ENCODE measurements around the gene TMEM220.
A peak's percentile ranks its signal among the peaks of the same experiment; 100 is the strongest.
"Not testable (repeated sequence)": the region's sequence is repeated elsewhere in the genome, so short reads cannot be mapped to it uniquely, and the experiment has no call there.

TMEM220 gene

DNA sequence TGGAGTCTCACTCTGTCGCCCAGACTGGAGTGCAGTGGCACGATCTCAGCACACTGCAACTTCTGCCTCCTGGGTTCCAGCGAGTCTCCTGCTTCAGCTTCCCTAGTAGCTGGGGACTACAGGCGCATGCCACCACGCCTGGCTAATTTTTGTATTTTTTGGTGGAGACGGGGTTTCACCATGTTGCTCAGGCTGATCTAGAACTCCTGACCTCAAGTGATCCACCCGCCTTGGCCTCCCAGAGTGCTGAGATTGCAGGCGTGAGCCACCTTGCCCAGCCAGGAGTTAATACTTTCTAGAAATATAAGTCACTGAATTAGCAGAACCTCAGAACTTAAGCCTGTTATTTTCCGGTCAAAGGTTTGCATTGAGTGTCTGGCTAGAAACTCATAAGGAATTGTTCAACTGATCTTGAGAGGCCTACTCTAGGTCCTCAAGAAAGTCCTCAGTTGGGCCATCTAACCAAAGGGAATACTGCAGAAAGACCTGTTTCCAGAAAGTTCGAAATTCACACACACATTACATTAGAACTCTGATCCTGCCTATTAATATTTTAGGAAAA lies 1.4 kb downstream of the TMEM220 start:
- DNase-seq (ENCODE audit: low read depth, low spot score), result no peak

DNA sequence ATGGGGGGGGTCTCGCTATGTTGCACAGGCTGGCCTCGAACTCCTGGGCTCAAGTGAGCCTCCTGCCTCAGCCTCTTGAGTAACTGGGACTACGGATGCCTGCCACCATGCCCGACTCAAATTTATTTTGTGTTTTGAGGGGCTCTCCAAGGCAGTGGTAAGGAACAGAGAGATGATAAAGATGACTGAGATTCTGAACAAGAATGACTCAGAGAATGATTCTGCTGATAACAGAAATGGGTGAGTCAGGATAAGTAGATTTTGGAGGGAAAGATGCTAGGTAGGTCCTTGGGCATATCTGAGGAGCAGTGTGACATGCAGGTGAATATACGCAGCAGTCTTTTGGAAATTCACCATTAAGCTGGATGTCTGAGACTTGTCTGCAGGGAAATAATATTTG lies 2.6 kb downstream of the TMEM220 start:
- no peak for DNase-seq (ENCODE audit: low read depth, low spot score)

DNA sequence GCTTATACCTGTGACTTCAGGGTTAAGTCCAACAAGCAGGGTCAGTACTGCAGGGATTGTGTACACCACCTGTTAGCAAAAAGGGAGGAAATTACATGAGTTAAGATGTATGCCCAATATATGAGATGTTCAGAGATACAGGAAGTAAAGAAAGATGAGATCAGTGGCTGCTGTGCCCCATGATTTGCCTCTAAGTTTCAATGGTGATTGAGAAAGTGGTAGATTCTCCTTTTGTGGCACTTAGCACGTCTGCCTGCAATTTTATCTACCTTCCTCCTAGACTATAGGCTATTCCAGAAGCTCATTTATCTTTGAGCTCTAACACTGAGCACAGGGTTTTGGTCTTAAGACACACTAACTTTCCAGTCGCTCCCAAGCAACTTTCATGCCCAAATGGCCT lies 3.6 kb downstream of the TMEM220 start:
- DNase-seq (ENCODE audit: low read depth, low spot score), result no peak

DNA sequence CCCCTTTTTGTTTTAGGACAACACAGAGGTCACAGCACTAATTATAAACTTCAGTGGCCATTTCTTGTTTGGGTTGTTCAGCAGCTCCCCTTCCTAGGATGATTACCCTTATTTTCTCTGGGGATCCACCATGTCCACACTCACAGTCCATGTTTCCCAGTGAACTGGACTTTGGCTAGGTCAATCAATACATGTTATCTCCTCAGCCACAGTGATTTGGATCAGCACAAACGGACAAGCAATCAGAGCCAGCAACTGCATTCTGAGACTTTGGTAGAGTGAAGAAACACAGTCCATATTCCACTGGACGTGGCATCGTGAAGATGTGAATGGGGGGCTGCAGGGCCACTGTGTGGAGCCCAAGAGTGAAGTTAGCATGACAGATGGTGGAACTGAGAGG lies 4.6 kb downstream of the TMEM220 start:
- DNase-seq (ENCODE audit: low read depth, low spot score), result no peak

DNA sequence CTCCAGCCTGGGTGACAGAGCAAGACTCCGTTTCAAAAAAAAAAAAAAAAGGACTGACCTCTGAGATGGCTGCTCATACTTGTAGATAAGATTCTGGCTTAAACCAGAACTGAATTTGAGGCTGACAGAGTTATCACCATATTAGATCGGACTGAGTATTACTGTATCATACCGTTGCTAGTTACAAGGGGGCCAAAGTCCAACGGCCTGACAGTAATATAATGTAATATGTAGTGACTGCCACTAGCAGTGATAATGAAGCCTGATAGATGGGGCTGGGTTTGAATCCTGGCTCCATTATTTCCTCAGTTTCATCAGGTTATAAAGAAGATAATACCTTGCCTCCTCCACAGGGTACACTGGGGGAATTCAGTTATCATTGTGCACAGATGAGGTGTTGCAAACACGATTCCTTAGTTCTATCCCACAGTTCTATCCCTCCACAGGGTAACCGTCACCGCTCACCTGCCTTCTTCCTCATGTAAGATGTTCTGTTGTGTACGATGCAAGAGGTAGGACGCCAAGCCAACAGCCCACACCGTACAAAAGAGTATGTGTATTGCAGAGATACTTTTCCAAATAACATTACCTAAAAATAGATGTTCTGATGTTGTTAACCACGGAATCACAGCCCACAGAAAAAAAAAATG lies 5.2 kb downstream of the TMEM220 start:
- DNase-seq (ENCODE audit: low read depth, low spot score), result no peak

DNA sequence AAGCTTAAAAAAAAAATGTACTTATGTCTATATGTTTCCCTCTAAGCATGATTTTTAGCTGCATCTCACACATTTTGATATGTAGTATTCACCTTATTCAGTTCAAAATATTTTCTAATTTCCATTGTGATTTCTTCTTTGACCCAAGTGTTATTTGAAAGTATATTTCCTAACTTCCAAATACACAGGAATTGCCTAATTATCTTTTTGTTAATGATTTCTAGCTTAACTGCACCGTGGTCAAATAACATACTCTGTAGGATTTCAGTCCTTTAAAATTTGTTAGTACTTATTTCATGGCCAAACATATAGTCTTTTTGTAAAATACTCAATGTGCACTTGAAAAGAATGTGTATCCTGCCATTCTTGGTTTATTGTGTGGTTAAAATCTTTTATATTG lies 11.3 kb downstream of the TMEM220 start:
- DNase-seq (ENCODE audit: low read depth, low spot score), result no peak

DNA sequence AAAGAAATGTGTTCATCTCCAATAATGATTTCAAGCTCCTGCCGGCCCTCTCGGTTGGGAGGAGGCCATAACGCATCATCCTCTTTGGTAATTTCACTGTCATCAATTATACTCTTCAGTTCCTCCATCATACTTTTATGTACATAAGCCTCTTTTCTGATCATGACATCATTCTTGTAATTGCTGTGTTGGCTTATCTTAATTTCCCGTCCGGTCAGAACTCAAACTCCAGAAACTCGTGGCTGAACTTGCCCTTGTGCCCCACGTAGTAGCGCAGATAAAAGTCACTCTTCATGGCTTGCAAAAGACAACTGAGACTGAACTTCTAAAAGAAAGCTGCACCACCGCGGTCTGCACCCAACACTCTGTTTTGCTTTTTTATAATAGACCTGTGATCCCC lies 13.6 kb downstream of the TMEM220 start:
- DNase-seq (ENCODE audit: low read depth, low spot score), result no peak

DNA sequence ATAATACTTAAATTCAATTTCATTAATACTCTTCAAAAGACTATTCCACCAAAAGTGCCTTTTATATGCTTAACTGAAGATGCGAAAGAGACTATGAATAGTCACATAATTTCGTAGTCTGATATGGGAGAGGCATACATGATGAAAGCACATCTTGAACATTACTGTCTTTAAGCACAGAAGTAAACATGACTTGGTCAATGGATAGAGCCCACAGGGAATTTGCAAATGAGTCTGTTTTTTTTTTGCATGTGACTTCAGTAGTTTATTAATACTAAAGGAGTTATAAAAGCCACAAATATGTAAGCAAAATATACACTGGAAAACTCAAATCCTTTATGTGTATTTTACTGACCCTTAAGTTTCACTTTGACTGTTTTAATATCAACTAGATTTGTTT lies 16.5 kb downstream of the TMEM220 start:
- DNase-seq (ENCODE audit: low read depth, low spot score), result no peak

DNA sequence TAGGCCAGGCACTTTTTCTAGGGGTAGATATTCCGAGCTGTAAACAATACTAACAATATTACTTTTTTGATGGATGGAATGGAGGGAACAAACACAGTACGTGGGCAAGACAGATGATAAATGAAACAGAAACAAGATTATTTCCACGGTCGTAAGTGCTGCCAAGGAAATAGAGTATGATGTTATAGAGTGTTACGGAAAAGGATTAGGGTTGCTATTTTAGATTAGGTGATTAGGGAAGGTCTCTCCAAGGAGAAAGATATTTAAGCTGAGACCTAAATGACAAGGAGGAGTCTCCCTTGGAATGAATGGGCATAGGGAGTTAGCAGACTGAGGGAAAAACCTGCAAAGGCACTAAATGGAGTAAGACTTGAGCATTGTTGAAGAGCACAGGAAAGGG lies 24.1 kb downstream of the TMEM220 start:
- DNase-seq (ENCODE audit: low read depth, low spot score), result no peak

DNA sequence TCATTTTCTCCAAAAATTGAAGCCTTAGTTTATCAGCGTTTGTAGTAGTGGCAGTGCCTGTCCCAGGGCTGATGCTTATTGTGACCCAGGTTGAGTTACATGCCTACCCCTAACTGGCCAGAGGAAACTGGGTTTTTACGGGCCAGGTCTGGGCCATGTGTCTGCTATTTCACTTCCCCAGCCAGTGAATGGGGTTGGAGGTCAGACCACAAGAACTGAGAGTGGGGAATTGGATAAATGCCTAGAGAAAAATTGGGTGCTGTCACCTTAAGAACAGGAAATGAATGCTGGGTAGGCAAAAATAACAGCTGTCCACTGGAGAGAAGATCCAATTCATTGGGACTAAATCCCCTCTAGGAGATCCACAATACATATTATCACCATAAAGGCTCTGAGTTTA lies 27.2 kb downstream of the TMEM220 start:
- no peak for DNase-seq (ENCODE audit: low read depth, low spot score)

DNA sequence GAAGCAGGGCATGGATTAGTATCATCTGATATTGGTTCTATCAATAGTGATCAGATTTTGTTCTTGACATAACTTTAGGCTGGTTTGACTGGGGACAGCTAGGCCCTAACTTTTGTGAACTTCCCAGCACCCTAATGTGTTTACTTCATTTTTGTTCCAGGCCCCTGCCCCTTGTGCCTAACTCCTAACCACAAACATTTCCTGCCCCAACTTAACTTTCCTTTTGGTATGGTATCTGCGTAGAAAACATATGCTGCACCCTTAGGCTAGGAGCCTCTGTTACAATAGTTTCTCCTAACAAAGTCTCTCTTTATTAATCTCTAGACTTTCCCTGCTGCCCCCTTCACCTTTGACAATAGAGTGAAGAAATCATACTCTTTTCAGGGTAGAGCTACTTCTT lies 30.0 kb downstream of the TMEM220 start:
- no peak for DNase-seq (ENCODE audit: low read depth, low spot score)

DNA sequence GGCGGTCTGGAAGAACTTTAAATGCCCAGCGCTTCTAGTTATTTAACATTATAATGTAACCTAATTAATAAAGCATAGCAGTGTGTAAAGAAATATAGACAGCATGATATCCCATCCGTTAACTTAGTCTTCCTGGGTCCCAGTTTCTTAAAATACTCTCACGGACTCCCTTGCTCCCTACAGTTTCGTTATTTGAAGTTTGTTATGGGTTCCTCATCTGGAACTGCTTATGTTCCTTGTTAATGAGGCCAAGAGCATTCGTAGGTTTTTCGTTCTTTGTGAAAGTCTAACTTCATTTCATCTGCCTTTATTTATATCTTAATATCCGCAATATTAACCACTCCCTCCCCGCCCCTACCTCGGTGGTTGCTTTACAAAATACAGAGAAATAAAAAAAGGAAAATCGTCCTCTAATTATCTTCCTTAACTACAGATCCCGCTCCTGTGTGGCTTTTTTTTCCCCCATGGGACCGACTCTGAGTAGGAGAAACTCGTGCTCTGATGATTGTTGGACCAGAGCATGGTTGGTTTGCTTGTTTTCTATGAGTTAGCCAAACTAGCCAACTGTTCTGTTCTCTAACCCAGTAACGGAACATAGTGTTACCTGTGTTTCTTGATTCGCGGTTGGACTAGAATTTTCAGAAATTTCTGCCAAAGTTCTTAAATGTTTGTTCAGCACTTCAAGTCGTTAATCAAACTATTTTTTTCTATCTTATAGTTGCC lies 31.6 kb downstream of the TMEM220 start:
- no peak for DNase-seq (ENCODE audit: low read depth, low spot score)

DNA sequence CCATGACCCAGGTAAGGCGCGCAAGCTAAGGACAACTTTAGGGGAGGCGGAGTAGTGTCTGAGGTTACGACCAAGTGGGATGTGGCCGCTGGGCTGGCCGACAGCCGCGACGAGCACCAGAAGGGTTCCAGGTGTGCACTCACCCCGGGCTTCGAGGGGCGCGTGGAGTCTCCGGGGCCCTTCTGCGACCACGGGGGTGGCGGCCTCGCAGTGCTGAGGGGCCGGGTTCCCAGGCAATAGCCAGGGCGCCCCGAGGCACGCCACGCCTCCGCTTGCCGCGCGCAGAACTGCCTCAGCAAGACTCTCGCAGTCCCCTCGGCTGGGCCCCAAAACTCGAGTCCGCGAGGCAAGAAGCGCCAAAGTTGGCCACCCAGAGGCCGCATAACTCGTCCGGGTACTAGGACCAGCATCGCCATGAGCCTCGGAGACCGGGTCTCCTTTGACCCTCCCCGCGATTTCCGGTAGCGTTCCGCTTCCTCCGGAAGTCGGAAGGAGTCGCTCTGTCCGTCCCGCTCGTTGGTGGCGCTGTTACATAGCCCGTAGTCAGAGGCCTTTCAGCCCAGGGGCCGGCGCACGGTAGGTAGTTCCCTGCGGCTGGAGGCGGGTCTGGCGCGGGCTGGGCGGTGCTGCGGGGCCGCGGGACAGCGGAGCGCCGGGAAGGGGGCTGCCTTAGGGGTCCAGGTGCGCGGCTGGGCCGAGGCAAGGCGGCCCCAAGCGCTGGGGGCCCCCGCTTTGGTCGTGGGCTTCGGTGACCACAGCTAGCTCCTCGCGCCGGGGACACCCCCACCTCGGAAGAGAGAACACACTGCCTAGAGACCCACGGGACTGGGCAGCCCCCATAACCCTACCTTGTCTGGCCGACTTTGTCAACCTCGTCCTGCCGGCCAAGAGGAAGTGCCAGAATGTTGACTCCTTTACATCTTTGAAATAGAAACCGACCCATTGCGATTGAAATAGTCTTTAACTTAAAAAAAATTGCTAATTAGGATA lies 32.4 kb downstream of the TMEM220 start, which contains the start of the genes ADPRM and SCO1:
ADPRM (plus strand) TSS at position 503 of the 990 bp plus-strand sequence. CDS start 7,333 bp downstream, outside the sequence.
SCO1 (minus strand) TSS at position 442 of the 990 bp plus-strand sequence; CDS start at position 416, 26 bp downstream.
- peak; percentile 83 for DNase-seq (ENCODE audit: low read depth, low spot score)

DNA sequence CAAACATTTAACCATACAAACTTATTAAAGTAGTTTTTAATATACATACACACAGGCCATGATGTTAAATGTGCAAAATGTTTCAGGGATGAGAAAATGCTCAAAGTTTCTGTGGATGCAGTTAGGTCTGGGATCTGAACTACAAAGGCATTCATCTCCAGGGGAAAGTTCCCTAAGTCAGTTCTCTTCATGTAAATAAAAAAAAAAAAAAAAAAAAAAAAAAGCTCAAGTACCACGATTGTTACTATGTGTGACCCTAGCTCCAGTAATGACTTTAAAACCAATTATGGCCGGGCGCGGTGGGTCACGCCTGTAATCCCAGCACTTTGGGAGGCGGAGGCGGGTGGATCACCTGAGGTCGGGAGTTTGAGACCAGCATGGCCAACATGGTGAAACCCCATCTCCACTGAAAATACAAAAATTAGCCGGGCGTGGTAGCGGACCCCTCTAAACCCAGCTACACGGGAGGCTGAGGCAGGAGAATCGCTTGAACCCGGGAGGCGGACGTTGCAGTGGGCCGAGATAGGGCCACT lies 33.9 kb downstream of the TMEM220 start:
- not testable (repeated sequence) for DNase-seq (ENCODE audit: low read depth, low spot score)

DNA sequence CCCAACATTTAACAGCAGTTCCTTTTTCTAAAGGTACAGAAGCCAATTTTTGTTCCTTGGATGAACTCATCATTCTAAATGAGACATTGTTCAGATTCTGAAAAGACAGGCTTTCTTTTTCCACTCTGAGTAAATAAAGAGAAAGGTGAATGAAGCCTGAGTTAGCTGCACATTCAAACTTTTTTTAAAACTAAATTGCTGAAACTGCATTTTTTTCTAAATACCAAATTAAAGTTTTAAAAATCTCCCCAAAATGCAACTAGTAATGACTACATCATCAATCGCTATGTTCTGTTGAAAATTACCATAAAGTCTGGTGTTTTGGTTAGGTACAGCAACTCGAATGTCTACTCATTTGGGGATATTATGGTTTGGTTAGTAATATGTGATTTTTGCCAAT lies 42.3 kb downstream of the TMEM220 start:
- no peak for DNase-seq (ENCODE audit: low read depth, low spot score)

DNA sequence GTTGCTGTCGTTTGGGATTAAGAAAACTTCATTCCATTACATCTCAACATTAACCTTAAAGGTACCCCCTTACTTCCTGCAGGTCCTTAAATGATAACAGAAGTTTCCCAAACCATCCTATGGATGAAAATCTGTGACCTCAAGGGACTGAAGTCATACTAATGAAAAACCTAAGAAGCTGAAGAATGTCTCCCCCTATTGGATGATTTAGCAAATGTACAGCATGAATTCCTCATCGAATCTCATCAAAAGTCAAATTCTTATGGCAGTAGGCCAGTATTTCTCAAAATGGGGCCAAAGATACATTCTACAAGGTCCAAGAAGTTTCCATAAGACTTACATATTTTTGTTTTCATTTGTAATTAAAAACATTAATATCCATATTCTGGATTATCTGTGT lies 46.0 kb downstream of the TMEM220 start:
- no peak for DNase-seq (ENCODE audit: low read depth, low spot score)

DNA sequence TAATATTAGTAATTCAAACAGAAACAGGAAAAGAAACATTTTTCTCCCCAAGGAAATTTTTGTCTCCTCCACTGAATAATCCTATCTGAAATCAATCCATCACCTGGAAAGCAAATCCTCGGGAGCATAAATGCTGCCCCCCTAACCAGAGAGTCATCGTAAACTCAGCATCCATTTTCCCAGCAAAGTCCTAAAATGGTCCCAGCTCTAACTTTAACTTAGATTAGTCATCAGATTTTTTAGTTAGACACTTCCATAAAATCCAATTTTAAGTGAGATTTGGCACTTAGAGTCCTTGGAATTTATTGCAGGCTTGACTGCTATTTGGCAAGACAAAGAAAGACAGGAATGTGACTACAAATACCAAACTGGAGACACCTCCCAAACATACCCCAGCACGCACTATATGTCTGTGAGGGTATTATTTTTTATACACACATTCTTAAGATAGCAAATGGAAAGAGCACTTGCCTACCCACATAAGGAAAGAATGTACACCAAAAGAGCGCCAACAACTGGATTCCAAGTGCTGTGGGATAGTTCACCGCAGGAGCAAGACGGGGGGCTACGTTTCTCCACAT lies 47.9 kb downstream of the TMEM220 start:
- no peak for DNase-seq (ENCODE audit: low read depth, low spot score)

DNA sequence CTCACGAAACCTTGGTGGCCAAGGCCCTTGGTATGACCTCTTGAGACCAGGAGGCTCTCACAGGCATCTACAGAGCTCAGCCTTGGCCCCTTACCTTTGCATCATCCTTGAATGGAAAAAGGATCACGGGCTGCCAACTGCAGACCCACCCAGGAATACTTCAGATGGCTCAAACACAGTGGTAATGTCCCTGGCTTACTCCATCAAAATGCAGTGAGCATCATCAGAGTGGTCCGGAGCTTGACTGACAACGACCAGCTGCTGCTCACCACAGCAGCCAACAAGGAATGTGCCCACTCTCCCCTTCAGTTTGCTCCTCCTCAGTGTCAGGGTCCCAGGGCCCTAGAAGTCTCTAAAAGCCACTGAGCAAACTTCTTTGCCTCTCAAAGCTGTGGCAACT lies 55.1 kb downstream of the TMEM220 start:
- no peak for DNase-seq (ENCODE audit: low read depth, low spot score)

DNA sequence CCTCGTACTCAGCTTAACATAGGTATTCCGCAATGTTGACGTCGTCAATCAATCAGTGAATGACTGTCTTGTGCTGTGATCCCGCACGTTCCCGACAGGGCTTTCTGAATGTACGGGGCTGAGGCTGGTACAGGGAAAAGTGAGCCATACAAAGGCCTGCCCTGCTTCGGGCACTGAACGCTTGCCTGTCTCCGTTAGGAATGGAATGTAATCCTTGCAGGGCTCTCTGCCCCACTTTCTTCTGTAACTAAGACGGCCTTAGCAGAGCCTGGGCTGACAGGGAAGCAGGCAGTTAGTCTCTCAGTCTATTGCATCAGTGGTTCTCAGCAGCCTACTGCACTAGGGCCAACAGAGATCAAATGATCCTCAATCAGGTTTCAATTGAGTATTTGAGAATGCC lies 56.5 kb downstream of the TMEM220 start:
- no peak for DNase-seq (ENCODE audit: low read depth, low spot score)

DNA sequence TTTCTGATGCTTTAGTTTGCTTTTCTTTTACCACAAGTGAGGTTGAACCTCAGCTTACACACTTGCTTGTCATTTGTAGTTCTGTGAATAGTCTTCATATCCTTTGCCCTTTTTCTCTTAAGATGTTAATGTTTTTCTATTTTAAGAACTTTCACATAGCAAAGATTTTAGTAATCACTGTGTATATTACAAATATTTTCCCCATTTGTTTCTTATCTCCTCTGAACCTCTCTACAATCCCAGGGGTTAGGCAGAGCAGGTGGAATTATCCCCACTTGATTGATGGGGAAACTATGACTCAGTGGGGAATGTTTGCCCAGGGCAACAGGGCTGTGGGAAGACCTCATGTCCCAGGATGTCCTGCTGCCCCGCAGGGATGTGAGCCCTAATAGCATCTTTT lies 61.0 kb downstream of the TMEM220 start:
- no peak for DNase-seq (ENCODE audit: low read depth, low spot score)

DNA sequence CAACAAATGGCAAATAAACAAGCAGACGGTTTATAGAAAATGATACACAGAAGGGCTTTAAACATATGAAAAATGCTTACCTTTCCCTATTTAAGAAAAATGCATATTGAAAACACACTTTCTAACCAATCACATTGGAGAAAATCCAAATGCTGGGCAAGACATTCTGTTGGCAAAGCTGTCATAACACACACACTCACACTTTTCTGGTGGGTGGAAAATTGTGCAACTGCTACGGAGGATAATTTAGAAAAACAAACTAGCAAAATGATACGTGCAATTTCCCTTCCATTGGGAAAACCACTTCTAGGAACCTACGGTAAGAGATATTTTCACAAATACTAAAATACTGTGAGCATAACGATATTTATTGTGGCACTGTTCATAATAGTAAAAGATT lies 62.9 kb downstream of the TMEM220 start:
- DNase-seq (ENCODE audit: low read depth, low spot score), result no peak

Data from iPS DF 19.7 (cell line).